Hypothalamus (tissue), 51 donors: ENCODE measurements around the gene PCF11.
"Not testable (repeated sequence)": the region's sequence is repeated elsewhere in the genome, so short reads cannot be mapped to it uniquely, and the experiment has no call there.

Experiments
- DNase-seq, 51 donors: peaks; one replicate each; lab custom pipeline; 2025; lab: John Stamatoyannopoulos, UW

PCF11 gene

GRCh38 chr11:83187465-83187864 is 30.5 kb downstream of the PCF11 start:
- DNase-seq = no peak

- no peak for DNase-seq
These were observed 34.6 kb downstream of the PCF11 start for GRCh38 chr11:83191491-83191890.

GRCh38 chr11:83191986-83192385 is 35.1 kb downstream of the PCF11 start:
- DNase-seq = no peak

- DNase-seq = no peak
These were observed 35.8 kb downstream of the PCF11 start for GRCh38 chr11:83192606-83193245.

- DNase-seq = peak; percentile 32 to 95 (median 86)
These were observed 36.7 kb downstream of the PCF11 start, which contains the start of gene ANKRD42 for GRCh38 chr11:83193315-83194280. Gene ANKRD42 (plus strand): TSS chr11:83193712. CDS start chr11:83194671, 959 bp downstream.

GRCh38 chr11:83194281-83195142 is 37.6 kb downstream of the PCF11 start:
- peak in 43 of 51 donors; percentile 5 to 77 (median 29) for DNase-seq

GRCh38 chr11:83195143-83195466 is 38.2 kb downstream of the PCF11 start:
- DNase-seq = no peak

GRCh38 chr11:83195649-83196048 is 38.7 kb downstream of the PCF11 start:
- DNase-seq = no peak

GRCh38 chr11:83200035-83200434 is 43.1 kb downstream of the PCF11 start:
- DNase-seq = no peak

- DNase-seq = no peak
These were observed 48.8 kb downstream of the PCF11 start for GRCh38 chr11:83205608-83206185.

- no peak for DNase-seq
These were observed 49.3 kb downstream of the PCF11 start for GRCh38 chr11:83206221-83206620.

- not testable (repeated sequence) for DNase-seq
These were observed 49.9 kb downstream of the PCF11 start for GRCh38 chr11:83206771-83207382.

GRCh38 chr11:83219095-83219494 is 62.2 kb downstream of the PCF11 start:
- DNase-seq = no peak

GRCh38 chr11:83220260-83220659 is 63.3 kb downstream of the PCF11 start:
- DNase-seq = no peak

GRCh38 chr11:83221694-83222093 is 64.8 kb downstream of the PCF11 start:
- DNase-seq = no peak

GRCh38 chr11:83222499-83222898 is 65.6 kb downstream of the PCF11 start:
- DNase-seq = no peak

GRCh38 chr11:83223457-83223856 is 66.5 kb downstream of the PCF11 start:
- DNase-seq = no peak

GRCh38 chr11:83235825-83236224 is 78.9 kb downstream of the PCF11 start:
- no peak for DNase-seq
